ENCODE measurements around the gene FBXO22.
"Not testable (repeated sequence)": the region's sequence is repeated elsewhere in the genome, so short reads cannot be mapped to it uniquely, and the experiment has no call there.

FBXO22 gene

DNA sequence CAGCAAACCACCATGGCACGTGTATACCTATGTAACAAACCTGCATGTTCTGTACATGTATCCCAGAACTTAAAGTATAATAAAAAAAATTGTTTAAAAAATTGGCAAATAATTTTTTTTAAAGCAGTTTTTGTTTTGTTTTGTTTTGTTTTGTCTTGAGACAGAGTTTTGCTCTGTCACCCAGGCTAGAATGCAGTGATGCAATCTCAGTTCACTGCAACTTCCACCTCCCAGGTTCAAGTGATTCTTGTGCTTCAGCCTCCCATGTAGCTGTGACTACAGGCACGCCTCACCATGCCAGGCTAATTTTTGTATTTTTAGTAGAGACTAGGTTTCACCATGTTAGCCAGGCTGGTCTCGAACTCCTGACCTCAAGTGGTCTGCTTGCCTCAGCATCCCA lies 81.0 kb downstream of the FBXO22 start:
- not testable (repeated sequence) for FAIRE-seq

- FAIRE-seq, result no peak
These were observed 82.3 kb downstream of the FBXO22 start for GRCh38 chr15:75985971-75986370.

GRCh38 chr15:75989045-75989444 lies 85.4 kb downstream of the FBXO22 start:
- FAIRE-seq, result no peak

DNA sequence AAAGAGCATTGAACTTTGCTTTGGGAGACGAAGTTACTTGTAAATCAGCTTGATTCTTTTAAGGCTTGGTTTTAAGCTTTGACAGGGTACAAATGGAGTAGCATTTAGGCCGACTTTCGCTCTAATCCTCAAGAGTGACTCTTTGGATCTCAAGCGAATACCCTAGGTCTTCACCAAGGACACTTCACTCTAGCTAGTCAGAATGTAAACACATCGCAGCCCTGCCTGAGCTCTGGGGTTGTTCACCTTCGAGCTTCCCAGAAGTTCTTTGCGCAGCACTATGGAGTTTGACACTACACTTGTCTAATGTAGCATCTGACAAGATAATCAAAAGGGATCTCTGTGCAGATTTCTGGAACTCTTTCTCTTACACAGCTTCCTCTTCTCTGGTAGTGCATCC lies 86.2 kb downstream of the FBXO22 start:
- FAIRE-seq, result no peak
